Cardiac fibroblast (primary cell): ENCODE results near the gene SPINDOC.

Experiments
- DNase-seq, 2 donors: peaks; one replicate each; pipeline versions ENCODE4 v3.0.0 to v3.0.0-alpha.2; 2010; ENCODE audit warnings: low read depth in 2 of 2
- H3K4me3 ChIP-seq, 2 donors: replicated peaks in 1 of 2; 1 replicate in 1 of 2; 2 replicates in 1 of 2; pipeline ENCODE4 v1.5.1; 2011; ENCODE audit warnings: low read depth in 2 of 2, low read length in 2 of 2, mild to moderate bottlenecking in 2 of 2, moderate library complexity in 1 of 2
- CTCF ChIP-seq: IDR thresholded peaks from one replicate; pipeline ENCODE4 v1.5.1; 2011; ENCODE audit warnings: low read depth, mild to moderate bottlenecking, low read length, inconsistent platforms

SPINDOC gene

GRCh38 chr11:63872800-63873197 lies 59.5 kb downstream of the SPINDOC start:
- DNase-seq, result no peak
- TF ChIP-seq CTCF, result no peak
- H3K4me3 ChIP-seq, result no peak overlapping the region

GRCh38 chr11:63873311-63873710 lies 60.1 kb downstream of the SPINDOC start:
- H3K4me3 ChIP-seq, result no peak overlapping the region
- no peak for TF ChIP-seq CTCF
- no peak for DNase-seq

DNA sequence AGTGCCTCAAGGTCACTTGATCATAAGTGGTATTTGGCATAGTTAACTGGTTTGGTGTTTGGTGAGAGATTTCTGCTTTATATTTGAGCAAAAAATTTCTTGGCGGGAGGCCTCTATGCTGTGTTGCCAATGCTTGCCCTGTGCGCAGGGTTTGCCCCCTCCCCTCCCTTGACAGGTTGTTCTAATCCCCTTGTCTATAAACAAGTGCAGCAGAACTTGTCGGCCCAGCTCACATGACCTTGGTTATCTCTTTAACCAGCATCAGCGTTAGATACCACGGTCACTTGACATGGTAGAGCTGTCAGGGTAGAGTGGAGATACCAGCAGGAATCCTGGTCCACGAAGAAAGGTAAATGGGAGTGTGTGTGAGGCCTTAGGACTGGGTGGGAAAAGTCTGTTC lies 61.3 kb downstream of the SPINDOC start:
- H3K4me3 ChIP-seq, result no peak overlapping the region
- TF ChIP-seq CTCF, result no peak
- DNase-seq, result no peak

DNA sequence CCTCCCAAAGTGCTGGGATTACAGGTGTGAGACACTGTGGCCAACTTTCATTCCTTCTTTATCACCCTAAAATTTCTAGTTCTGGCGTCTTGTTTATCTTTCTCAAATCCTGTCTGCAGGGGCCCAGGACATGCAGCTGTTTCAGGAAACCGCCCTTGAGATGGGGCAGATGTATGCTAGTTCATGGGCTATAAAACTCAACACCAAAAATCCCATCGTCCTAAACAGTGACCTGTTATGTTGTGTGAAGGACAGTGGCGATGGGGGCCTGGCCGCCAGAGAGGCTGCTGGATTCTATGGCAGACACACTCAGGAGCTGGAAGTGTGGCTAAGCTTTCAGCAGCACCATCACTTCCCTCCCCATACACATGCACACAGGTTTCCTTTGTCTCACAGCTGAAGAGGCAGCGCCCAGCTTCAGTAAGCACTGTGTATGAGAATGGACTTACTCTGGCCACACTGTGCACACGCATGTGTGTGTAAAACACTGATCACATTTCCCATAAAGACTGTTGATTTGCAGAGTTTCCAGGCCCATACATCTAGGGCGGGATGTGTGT lies 62.3 kb downstream of the SPINDOC start:
- DNase-seq, result no peak
- TF ChIP-seq CTCF, result no peak

GRCh38 chr11:63876616-63877015 lies 63.4 kb downstream of the SPINDOC start:
- DNase-seq, result no peak
- TF ChIP-seq CTCF, result no peak
- H3K4me3 ChIP-seq, result no peak overlapping the region

More for the DNA sequence above, 62.3 kb downstream of the SPINDOC start:
- H3K4me3 ChIP-seq, result no peak overlapping the region
